HG03280 (cell line): ENCODE results near the gene MUC4.
"Not testable (repeated sequence)": the region's sequence is repeated elsewhere in the genome, so short reads cannot be mapped to it uniquely, and the experiment has no call there.

Experiments
- ATAC-seq: cut with Tn5 transposase; IDR thresholded peaks from one replicate; pipeline ENCODE4 v1.9.1; 2021; ENCODE audit warnings: mild to moderate bottlenecking, moderate library complexity; ENCODE audit not compliant: unreplicated experiment

Gene MUC4

GRCh38 chr3:195763076-195763830, 48.5 kb downstream of the MUC4 start:
- ATAC-seq: no peak

GRCh38 chr3:195762611-195763010, 49.1 kb downstream of the MUC4 start:
- no peak for ATAC-seq

GRCh38 chr3:195762249-195762585, 49.5 kb downstream of the MUC4 start:
- no peak for ATAC-seq

- ATAC-seq: no peak
Observed at GRCh38 chr3:195761567-195762248, 50.0 kb downstream of the MUC4 start.

GRCh38 chr3:195761123-195761566, 50.6 kb downstream of the MUC4 start:
- no peak for ATAC-seq

GRCh38 chr3:195760345-195761122, 51.2 kb downstream of the MUC4 start:
- ATAC-seq: no peak

GRCh38 chr3:195758721-195759353, 52.9 kb downstream of the MUC4 start:
- ATAC-seq: no peak

- no peak for ATAC-seq
Observed at GRCh38 chr3:195757827-195758226, 53.9 kb downstream of the MUC4 start.

- no peak for ATAC-seq
Observed at GRCh38 chr3:195757438-195757770, 54.3 kb downstream of the MUC4 start.

- no peak for ATAC-seq
Observed at GRCh38 chr3:195755791-195756676, 55.7 kb downstream of the MUC4 start.

- no peak for ATAC-seq
Observed at GRCh38 chr3:195755391-195755790, 56.3 kb downstream of the MUC4 start.

- no peak for ATAC-seq
Observed at GRCh38 chr3:195754906-195755305, 56.8 kb downstream of the MUC4 start.

GRCh38 chr3:195754141-195754540, 57.6 kb downstream of the MUC4 start:
- ATAC-seq: no peak

- ATAC-seq: no peak
Observed at GRCh38 chr3:195753581-195753980, 58.1 kb downstream of the MUC4 start.

- no peak for ATAC-seq
Observed at GRCh38 chr3:195752546-195753331, 59.0 kb downstream of the MUC4 start.

- ATAC-seq: no peak
Observed at GRCh38 chr3:195752066-195752465, 59.7 kb downstream of the MUC4 start.

GRCh38 chr3:195751560-195751959, 60.2 kb downstream of the MUC4 start:
- ATAC-seq: no peak

- ATAC-seq: no peak
Observed at GRCh38 chr3:195750797-195751520, 60.8 kb downstream of the MUC4 start.

- ATAC-seq: not testable (repeated sequence)
Observed at GRCh38 chr3:195749101-195749500, 62.6 kb downstream of the MUC4 start.
